8988T (cell line): ENCODE results near the gene RUFY3.
"Not testable (repeated sequence)": the region's sequence is repeated elsewhere in the genome, so short reads cannot be mapped to it uniquely, and the experiment has no call there.

Experiments
- DNase-seq: peaks from one replicate; pipeline ENCODE4 v3.0.0; 2011

RUFY3 gene, protein sequence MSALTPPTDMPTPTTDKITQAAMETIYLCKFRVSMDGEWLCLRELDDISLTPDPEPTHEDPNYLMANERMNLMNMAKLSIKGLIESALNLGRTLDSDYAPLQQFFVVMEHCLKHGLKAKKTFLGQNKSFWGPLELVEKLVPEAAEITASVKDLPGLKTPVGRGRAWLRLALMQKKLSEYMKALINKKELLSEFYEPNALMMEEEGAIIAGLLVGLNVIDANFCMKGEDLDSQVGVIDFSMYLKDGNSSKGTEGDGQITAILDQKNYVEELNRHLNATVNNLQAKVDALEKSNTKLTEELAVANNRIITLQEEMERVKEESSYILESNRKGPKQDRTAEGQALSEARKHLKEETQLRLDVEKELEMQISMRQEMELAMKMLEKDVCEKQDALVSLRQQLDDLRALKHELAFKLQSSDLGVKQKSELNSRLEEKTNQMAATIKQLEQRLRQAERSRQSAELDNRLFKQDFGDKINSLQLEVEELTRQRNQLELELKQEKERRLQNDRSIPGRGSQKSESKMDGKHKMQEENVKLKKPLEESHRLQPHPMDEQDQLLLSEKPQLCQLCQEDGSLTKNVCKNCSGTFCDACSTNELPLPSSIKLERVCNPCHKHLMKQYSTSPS

GRCh38 chr4:70721747-70722146 lies at the start of gene RUFY3:
TSS of gene RUFY3 (plus strand) at chr4:70721964. CDS start at chr4:70722574, 610 bp downstream.
- peak; percentile 21 for DNase-seq

DNA sequence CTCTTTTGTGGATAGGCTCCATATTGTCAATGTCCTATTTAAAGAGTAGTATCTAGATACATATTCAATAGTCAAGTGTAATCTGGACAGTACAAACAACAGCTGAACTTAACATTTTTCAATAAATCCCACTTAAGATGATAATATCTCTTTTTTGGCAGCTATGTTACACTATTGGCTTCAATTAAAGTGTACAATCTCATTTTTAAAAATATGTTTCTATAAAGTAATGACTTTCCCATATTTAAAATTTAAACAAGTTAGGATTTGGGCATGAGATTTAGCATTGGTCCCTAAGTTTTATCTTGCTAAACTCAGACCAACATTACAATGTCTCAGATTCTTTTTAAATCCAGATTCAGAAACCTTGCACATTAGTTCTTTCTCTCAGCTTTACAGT lies 47.6 kb upstream of the RUFY3 start:
- no peak for DNase-seq

GRCh38 chr4:70674731-70675130 lies 47.0 kb upstream of the RUFY3 start:
- DNase-seq: no peak

DNA sequence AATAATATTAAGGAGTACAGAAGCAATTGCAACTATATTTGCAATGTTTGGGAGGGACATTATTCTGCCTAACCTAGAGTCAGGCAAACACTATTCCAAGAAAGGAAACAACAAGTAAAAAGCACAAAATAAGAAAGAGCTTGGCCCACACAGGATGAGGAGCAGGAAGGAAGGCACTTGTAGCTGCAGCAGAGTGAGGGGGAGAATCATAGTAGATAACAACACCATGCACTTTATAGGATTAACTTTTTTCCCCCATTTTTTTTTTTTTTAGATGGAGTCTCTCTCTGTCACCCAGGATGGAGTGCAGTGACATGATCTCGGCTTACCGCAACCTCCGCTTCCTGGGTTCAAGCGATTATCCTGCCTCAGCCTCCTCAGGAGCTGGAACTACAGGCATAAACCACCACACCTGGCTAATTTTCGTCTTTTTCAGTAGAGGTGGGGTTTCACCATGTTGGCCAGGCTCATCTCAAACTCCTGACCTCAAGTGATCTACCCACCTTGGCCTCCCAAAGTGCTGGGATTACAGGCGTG lies 45.1 kb upstream of the RUFY3 start:
- DNase-seq: no peak

DNA sequence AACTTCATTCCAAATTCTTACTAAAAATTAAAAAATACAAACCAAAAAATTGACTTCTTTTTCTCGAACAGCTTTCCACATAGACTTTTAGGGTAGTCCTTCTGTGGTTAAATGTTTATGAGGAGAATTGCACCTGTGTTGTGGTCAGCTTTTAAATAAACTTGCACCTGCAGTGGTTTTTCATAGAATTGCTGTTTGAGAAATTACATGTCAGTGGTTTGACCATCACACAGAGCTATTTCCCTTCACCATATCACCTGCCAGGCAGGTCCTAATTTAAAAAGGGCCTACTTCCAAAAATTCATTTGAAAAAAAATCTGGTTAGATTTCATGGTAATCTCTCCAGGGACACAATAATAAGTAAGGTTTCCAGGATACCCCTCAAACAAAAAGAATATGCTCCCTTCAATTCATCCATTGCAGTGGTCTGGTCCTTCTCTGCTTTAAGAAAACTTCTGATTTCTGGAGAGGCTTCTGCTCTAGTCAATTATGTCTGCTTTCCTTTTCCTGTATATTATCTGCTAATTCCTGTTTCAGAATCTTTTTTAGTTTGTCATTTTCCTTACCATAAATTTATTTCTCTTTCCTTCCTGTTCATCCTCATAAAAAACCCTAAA lies 43.3 kb upstream of the RUFY3 start:
- DNase-seq: no peak

- DNase-seq: no peak
These were observed 40.8 kb upstream of the RUFY3 start for GRCh38 chr4:70680934-70681333.

GRCh38 chr4:70681704-70682103 lies 40.1 kb upstream of the RUFY3 start:
- no peak for DNase-seq

DNA sequence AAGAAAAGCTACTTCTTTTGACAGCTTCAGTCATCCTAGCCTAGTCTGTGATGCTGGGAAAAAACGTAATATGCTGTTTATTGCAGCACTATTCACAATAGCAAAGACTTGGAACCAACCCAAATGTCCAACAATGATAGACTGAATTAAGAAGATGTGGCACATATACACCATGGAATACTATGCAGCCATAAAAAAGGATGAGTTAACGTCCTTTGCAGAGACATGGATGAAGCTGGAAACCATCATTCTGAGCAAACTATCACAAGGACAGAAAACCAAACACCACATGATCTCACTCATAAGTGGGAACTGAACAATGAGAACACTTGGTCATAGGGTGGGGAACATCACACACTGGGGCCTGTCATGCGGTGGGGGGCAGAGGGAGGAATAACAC lies 39.6 kb upstream of the RUFY3 start:
- DNase-seq: not testable (repeated sequence)

- no peak for DNase-seq
These were observed 34.4 kb upstream of the RUFY3 start for GRCh38 chr4:70687392-70687791.

DNA sequence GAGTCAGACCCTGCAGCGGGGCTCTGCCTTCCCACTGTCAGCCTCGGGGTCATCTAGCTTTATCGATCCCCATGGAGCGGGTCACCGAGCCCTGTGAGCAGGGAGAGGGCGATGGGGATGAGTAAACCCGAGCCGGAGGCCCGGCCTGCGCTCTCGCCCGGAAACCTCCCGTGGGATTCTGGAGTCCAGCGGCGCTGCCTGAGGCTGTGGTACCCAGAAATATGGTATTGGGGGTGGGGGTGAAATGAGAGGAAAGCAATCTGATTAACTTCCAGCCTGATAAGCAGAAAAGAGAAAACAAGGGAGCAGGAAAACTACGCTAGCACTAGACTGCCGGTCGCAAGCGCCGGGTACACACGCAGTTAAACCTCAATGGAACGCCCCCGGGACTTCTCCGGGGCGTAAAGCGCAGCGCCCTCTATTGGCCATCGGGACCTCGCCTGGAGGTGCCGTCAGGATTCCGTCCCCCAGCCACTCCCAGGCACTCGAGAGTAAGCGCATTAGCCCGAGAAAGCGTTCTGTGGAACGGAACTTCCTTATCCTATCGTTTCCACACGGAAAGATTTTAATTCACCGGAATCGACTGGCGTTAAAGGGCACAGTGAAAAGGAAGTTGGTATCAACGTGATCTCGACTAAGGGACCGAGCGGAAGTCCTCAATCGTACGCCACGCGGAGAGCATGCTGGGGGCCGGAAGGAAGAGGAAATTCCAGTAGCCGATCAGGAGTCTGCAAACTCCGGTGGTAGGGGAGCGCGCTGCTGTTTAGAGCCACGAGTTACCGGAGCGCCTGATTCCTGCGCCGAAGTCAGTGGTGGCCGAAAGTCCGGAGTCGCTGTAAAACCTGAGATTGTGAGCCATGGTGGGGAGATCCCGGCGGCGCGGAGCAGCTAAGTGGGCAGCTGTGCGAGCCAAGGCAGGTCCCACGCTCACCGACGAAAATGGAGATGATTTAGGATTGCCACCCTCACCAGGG lies 33.7 kb upstream of the RUFY3 start, which contains the start of gene UTP3:
TSS of gene UTP3 (plus strand) at position 712 of the 974 bp plus-strand sequence. CDS start at position 858, 146 bp downstream.
- peak; percentile 49 for DNase-seq

GRCh38 chr4:70688795-70689231 lies 33.0 kb upstream of the RUFY3 start:
- DNase-seq: no peak

DNA sequence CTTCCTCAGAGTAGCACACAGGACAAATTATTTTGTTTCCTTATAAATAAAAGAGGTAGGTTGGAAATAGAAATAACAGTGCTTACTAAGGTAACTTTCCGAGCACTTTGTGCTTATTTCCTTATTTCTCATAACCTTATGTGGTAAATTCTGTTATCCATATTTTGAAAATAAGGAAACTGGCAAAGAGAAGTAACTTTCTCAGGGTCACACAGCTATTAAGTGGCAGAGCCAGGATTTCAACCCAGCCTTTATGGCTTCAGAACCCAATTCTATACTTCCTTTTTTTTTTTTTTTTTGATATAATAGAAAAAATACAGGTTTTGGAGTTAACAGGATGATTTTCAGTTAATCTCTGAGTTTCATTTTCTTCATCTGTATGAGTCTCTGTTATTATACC lies 30.1 kb upstream of the RUFY3 start:
- DNase-seq: no peak

DNA sequence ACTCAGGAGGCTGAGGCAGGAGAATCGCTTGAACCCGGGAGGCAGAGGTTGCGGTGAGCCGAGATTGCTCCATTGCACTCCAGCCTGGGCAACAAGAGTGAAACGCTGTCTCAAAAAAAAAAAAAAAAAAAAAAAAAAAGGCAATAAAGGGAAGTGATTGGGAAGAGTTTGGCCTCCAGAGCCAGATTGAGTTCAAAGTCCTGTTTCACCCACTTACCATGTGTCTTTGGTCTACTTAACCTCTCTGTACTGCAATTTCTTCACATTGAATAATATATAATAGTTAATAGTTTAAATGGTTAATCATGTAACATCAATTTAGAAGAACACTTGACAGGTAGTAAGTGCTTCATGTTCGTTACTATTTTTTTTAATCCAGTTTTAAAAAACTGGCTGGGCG lies 27.1 kb upstream of the RUFY3 start:
- not testable (repeated sequence) for DNase-seq

- DNase-seq: not testable (repeated sequence)
These were observed 23.3 kb upstream of the RUFY3 start for GRCh38 chr4:70698435-70698834.

DNA sequence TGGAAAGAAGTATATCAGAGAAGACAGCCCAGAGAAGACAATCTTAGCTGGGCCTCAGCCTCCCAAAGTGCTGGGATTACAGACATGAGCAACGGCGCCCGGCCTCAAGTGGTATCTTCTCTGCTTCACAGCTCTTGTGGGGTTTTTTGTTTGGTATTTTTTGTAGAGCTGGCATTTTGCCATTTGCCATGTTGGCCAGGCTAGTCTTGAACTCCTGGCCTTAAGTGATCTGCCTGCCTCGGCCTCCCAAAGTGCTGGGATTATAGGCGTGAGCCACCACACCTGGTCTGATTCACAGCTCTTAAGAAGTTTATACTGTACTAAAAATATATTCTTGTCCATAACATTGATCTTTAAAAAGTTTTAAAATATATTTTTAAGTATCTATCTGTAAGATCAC lies 21.1 kb upstream of the RUFY3 start:
- no peak for DNase-seq

DNA sequence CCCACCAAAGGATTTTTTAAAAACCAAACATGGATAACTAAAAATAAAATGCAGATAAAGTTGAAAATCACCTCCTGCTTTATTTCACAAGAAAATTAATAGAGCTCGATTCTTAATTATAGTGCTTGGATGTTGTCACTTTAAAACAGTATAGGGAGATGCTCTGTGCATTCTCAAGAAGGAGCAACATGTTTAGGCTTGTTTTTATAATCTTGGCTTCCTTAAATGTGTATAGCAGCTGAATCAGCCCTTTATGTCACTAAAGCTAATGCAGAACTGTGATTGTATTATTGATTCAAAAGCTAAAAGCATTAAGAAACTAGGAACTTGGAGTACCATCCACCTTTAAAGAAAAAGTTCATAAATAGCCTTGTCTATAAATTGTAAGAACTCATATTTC lies 20.5 kb upstream of the RUFY3 start:
- DNase-seq: no peak

GRCh38 chr4:70702592-70702991 lies 19.2 kb upstream of the RUFY3 start:
- not testable (repeated sequence) for DNase-seq

GRCh38 chr4:70703619-70704214 lies 18.0 kb upstream of the RUFY3 start:
- DNase-seq: no peak

DNA sequence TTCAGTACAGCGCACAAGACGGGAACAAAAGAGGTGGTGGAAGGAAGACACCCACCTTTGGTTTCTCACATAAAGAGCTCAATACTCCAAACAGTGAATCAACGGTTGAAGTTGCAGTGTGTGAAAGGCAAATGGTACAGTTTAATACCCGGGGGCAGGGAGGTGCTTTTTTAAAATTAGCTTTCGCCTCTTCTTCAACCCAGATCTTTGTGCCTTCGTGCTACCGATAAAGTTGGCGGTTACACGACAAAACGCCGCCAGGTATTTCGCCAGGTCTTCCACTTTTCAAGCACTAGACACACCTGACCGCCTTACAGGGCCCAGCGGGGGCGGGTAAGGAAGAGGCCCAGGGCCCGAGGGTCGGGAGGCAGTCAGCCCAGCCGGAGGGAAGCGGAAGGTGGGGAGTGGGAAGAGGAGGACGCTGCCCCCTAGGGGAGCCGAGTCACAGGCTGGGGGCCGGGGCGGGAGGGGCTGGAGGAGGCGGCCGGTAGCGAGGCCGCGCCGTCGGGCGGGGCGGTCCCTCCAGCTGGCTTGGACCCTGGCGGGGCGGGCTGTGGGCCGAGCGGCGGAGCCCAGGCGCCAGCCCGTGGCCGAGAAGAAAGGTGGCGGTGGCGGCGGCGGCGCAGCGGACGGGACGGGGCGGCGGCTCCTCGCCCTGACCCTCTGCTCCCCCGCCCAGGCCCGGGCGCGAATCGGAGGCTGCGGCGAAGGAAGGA lies 17.4 kb upstream of the RUFY3 start:
- DNase-seq: peak; percentile 57

DNA sequence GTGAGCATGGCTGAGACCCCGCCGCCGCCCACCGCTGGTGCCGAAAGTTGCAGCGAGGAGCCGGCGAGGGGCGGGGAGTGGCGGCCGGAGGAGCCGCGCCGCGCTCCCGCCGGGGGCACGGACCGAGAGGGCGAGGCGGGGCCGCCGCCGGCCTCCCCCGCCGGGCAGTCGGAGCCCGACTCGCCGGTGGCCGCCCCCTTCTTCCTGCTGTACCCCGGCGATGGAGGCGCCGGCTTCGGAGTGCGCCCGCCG lies 16.9 kb upstream of the RUFY3 start:
- no peak for DNase-seq
